Right lobe of liver (tissue), 6 donors: ENCODE data around the gene PSMD5. TPM values are rescaled to one million over a fixed set of nuclear protein-coding genes. Genes with fewer than 3 reads are reported as not detected.

Source experiments
- ATAC-seq, 4 donors: fragments of 200-7000 bp; cut with Tn5 transposase; one replicate each; pipeline ENCODE4 v1.9.1; 2020; ENCODE audit warnings: mild to moderate bottlenecking in 4 of 4, moderate library complexity in 4 of 4
- DNase-seq, 3 donors: peaks; one replicate each; pipeline ENCODE4 v3.0.0-alpha.2; 2020
- H3K27ac ChIP-seq, 3 donors: fragments of 200-600 bp; one replicate each; pipeline ENCODE4 v1.8.0; 2022
- H3K27me3 ChIP-seq, 2 donors: fragments of 200-600 bp; one replicate each; pipeline ENCODE4 v1.8.0; 2022
- H3K36me3 ChIP-seq, 4 donors: fragments of 200-600 bp; sonication (generic) in 1 of 4; one replicate each; pipeline versions ENCODE4 v1.5.1 to v1.8.0; 2017 to 2022; ENCODE audit warnings: control low read depth in 1 of 4
- H3K4me1 ChIP-seq, 4 donors: fragments of 200-600 bp; sonication (generic) in 1 of 4; one replicate each; pipeline versions ENCODE4 v1.5.1 to v1.8.0; 2017 to 2022; ENCODE audit warnings: control low read depth in 1 of 4
- H3K4me3 ChIP-seq, 3 donors: fragments of 200-600 bp; one replicate each; pipeline ENCODE4 v1.8.0; 2022
- H3K9me3 ChIP-seq, 4 donors: fragments of 200-600 bp; sonication (generic) in 1 of 4; one replicate each; pipeline versions ENCODE4 v1.5.1 to v1.8.0; 2017 to 2022; ENCODE audit warnings: control low read depth in 1 of 4
- POLR2A ChIP-seq: fragments of 450-650 bp; IDR thresholded peaks from one replicate; pipeline ENCODE4 v1.6.1; 2017; ENCODE audit warnings: antibody characterized with exemption, mild to moderate bottlenecking
- WGBS: methylation state at CpG from one replicate; pipeline ENCODE4 v1.1.6; 2018; ENCODE audit warnings: low coverage, low lambda C conversion rate; ENCODE audit not compliant: insufficient coverage; ENCODE audit errors: missing lambda C conversion rate; 5-methylcytosine and 5-hydroxymethylcytosine counted together
- intact Hi-C, 2 donors: fragments of 100-400 bp; cut with DNase I; formaldehyde crosslinking; loops; one replicate each; pipeline versions ENCODE4 v1.11.2 to v1.14.1; 2022
- total RNA-seq, 6 experiments: library from RNA; depleted of rRNA in 2 of 6; stranded (reverse); fragments of >200 nt in 2 of 6; fragmentation: NEBNext Ultra II Directional in 3 of 6; extraction: Animal tissue kit (Norgen Biotek cat#: 25700) in 3 of 6; gene quantifications; one replicate each; pipeline versions ENCODE4 v1.1.0 to v1.2.4, GENCODE V29; 2016 to 2023
- TF ChIP-seq, protein P1 (sequence below), 4 donors: fragments of 200-600 bp in 3 of 4; fragments of 450-650 bp in 1 of 4; IDR thresholded peaks; one replicate each; pipeline versions ENCODE4 v1.5.1 to v1.8.0; 2016 to 2022; ENCODE audit warnings: antibody characterized with exemption in 4 of 4, mild to moderate bottlenecking in 2 of 4
- donor health status: DM: no; HTN: yes; CAD: no.
- donor health status: DM: no; HTN: no; CAD: no.
- donor health status: DM: no; HTN: no; CAD: no.
- donor health status: DM: no; HTN: yes; CAD: no.
- donor health status: DM: no; HTN: yes; CAD: no.

Gene PSMD5
- total RNA-seq, 6 experiments from 2014 or later: 14.1 to 29.2 (median 21.5) TPM

DNA sequence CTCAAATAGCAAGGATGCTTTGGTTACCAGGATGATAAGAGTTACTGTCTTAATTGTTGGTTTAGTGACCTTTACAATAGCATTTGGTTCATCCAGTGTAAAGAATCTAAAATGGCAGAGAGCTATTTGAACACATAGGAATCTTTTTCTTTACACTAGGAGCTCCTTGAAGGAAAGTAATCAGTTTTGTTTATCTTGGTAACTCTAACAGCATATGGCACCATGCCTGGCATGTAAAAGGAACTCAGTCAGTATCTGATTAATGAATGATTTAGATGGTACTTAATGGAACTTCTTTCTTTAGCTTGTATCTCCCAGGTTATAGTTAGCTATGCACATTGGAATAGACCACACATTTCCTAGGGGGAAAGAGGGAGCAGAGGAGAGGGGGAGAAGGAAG is 9.9 kb downstream of the PSMD5 start:
- Histone ChIP-seq H3K4me1 (no peaks in the 10 kb centered on the region), H3K4me3 (no peak overlapping the region), H3K27ac (no peak overlapping the region), H3K9me3 (no peaks in the 10 kb centered on the region), H3K27me3 (no peaks in the 10 kb centered on the region), H3K36me3 (peaks cover 0 to 46% (median 8%) of the 10 kb centered on the region in 4 donors)
- no peak for TF ChIP-seq POLR2A
- TF ChIP-seq, protein P1, sequence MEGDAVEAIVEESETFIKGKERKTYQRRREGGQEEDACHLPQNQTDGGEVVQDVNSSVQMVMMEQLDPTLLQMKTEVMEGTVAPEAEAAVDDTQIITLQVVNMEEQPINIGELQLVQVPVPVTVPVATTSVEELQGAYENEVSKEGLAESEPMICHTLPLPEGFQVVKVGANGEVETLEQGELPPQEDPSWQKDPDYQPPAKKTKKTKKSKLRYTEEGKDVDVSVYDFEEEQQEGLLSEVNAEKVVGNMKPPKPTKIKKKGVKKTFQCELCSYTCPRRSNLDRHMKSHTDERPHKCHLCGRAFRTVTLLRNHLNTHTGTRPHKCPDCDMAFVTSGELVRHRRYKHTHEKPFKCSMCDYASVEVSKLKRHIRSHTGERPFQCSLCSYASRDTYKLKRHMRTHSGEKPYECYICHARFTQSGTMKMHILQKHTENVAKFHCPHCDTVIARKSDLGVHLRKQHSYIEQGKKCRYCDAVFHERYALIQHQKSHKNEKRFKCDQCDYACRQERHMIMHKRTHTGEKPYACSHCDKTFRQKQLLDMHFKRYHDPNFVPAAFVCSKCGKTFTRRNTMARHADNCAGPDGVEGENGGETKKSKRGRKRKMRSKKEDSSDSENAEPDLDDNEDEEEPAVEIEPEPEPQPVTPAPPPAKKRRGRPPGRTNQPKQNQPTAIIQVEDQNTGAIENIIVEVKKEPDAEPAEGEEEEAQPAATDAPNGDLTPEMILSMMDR (IDR thresholded peaks at IDR 0.05): no peak
- intact Hi-C loops: no loop called here
- DNase-seq: no peak
- ATAC-seq: no peak

DNA sequence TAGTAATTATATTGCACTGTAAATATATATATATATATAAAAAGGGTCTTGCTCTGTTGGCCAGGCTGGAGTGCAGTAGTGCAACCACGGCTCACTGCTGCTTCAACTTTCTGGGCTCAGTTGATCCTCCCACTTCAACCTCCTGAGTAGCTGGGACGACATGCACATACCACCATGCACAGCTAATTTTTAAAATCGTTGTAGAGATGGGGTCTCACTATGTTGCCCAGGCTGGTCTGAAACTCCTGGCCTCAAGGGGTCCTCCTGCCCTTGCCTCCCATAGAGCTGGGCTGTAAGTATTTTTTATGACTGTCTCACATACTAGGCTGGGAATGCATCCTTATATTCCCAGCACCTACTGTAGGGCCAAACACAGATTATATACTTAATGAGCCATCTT is 11.9 kb downstream of the PSMD5 start:
- ATAC-seq (no peak), DNase-seq (no peak)
- WGBS: 100% methylated on average over 1 of the region's 3 CpGs
- no peak for TF ChIP-seq POLR2A
- TF ChIP-seq, protein P1 (IDR thresholded peaks at IDR 0.05): no peak
- H3K4me3 ChIP-seq: no peak overlapping the region
- no peak overlapping the region for H3K27ac ChIP-seq
- no peaks in the 10 kb centered on the region for H3K27me3 ChIP-seq
- H3K36me3 ChIP-seq: peaks cover 0 to 46% (median 9%) of the 10 kb centered on the region in 4 donors
- no peaks in the 10 kb centered on the region for H3K9me3 ChIP-seq
- intact Hi-C loops: no loop called here
- no peaks in the 10 kb centered on the region for H3K4me1 ChIP-seq

DNA sequence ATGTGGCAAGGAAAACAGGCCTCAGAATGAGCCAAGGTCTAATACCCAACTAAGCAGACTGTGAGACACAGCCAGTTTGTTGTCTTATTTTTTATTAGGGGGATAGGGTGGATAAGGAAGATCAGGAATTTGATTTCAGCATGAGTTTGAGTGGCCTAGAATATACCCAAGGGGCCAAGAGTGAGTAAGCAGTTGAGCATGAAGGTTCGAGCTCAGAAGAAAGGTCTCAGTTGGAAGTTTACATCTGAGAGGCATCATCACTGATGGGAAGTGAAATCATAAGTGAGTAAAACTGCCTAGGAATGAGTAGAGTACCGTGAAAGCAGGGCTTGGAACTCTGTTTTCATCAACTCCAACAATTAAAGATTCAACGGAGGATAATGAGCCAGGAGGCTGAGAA is 12.6 kb downstream of the PSMD5 start:
- 87% methylated on average over 3 of the region's 3 CpGs for WGBS
- intact Hi-C loops: no loop called here
- H3K36me3 ChIP-seq: peaks cover 0 to 42% (median 9%) of the 10 kb centered on the region in 4 donors
- TF ChIP-seq, protein P1 (IDR thresholded peaks at IDR 0.05): no peak
- no peak for TF ChIP-seq POLR2A
- no peak overlapping the region for H3K4me3 ChIP-seq
- DNase-seq (no peak), ATAC-seq (no peak)
- no peak overlapping the region for H3K27ac ChIP-seq
- no peaks in the 10 kb centered on the region for H3K4me1 ChIP-seq
- no peaks in the 10 kb centered on the region for H3K27me3 ChIP-seq
- no peaks in the 10 kb centered on the region for H3K9me3 ChIP-seq

DNA sequence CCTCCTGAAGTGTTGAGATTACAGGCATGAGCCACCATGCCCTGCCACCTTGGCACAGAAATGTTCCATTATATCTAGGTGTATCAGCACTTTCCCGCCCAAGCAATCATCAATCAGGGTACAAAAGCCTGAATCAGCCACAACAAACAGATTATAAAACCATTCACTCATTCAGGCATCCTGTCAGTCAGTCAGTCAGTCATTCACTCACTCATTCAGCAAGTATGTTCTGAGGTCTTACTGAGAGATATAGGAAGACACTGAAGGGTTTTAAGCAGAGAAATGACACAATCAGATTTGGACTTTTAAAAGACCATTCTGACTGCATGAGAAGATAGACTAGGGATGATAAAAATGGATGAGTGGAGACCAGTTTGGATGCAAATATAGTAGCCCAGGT is 13.1 kb downstream of the PSMD5 start:
- 100% methylated on average over 1 of the region's 1 CpG for WGBS
- ATAC-seq (no peak), DNase-seq (no peak)
- TF ChIP-seq, protein P1 (IDR thresholded peaks at IDR 0.05): no peak
- TF ChIP-seq POLR2A: no peak
- H3K36me3 ChIP-seq: peaks cover 0 to 44% (median 10%) of the 10 kb centered on the region in 4 donors
- no peaks in the 10 kb centered on the region for H3K27me3 ChIP-seq
- H3K27ac ChIP-seq: no peak overlapping the region
- no peaks in the 10 kb centered on the region for H3K9me3 ChIP-seq
- no peaks in the 10 kb centered on the region for H3K4me1 ChIP-seq
- intact Hi-C loops: no loop called here
- no peak overlapping the region for H3K4me3 ChIP-seq

DNA sequence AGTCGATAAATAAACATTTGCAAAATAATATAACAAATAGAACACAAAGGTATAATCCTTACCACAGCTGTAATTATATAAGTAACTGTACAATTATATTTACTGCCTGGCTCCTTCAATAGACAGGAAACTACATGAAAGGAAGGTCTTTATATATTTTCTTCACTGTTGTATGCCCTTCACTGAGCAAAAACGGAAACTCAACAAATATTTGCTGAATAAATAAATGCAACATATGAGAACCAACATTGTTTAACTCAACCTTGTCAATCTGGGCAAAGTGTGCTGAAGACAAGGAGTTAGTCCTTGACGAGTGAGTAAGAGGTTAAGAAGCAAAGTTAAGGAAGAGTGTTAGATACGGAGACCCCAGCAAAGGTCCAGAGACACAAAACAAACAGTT is 22.6 kb downstream of the PSMD5 start:
- H3K9me3 ChIP-seq: no peaks in the 10 kb centered on the region
- DNase-seq (no peak), ATAC-seq (no peak)
- H3K36me3 ChIP-seq: peaks cover 0 to 61% (median 10%) of the 10 kb centered on the region in 4 donors
- H3K27ac ChIP-seq: no peak overlapping the region
- no peak for TF ChIP-seq POLR2A
- TF ChIP-seq, protein P1 (IDR thresholded peaks at IDR 0.05): no peak
- H3K27me3 ChIP-seq: no peaks in the 10 kb centered on the region
- intact Hi-C loops: no loop called here
- no peak overlapping the region for H3K4me3 ChIP-seq
- peaks cover 0 to 5% (median 0%) of the 10 kb centered on the region in 4 donors for H3K4me1 ChIP-seq
- WGBS: 53% methylated on average over 4 of the region's 4 CpGs
